Esophagus muscularis mucosa (tissue), 4 donors: ENCODE data around the gene SLC28A1. TPM values are rescaled to one million over a fixed set of nuclear protein-coding genes. Genes with fewer than 3 reads are reported as not detected.

Experiments used
- DNase-seq: peaks from one replicate; pipeline ENCODE4 v3.0.0-alpha.2; 2017; ENCODE audit errors: extremely low spot score
- H3K27ac ChIP-seq, 4 donors: fragments of 200-600 bp; sonication (generic); replicated peaks in 1 of 4; 1 replicate in 3 of 4; 2 replicates in 1 of 4; pipeline ENCODE4 v1.5.1; 2016 to 2019; ENCODE audit warnings: mild to moderate bottlenecking in 1 of 4
- H3K27me3 ChIP-seq, 4 donors: fragments of 200-600 bp; sonication (generic); one replicate each; pipeline versions ENCODE4 v1.5.1 to v1.6.0; 2016 to 2019
- H3K36me3 ChIP-seq, 4 donors: fragments of 200-600 bp; sonication (generic); one replicate each; pipeline ENCODE4 v1.5.1; 2016 to 2019
- H3K4me1 ChIP-seq, 4 donors: fragments of 200-600 bp; sonication (generic); one replicate each; pipeline ENCODE4 v1.5.1; 2016 to 2019
- H3K4me3 ChIP-seq, 4 donors: fragments of 200-600 bp; sonication (generic); 1 replicate in 2 of 4; 2 replicates in 2 of 4; pipeline ENCODE4 v1.5.1; 2016 to 2019; ENCODE audit warnings: mild to moderate bottlenecking in 4 of 4, moderate library complexity in 1 of 4
- H3K9me3 ChIP-seq, 4 donors: fragments of 200-600 bp; sonication (generic); 1 replicate in 3 of 4; 2 replicates in 1 of 4; pipeline ENCODE4 v1.5.1; 2016 to 2019
- EP300 ChIP-seq: sonication (generic); formaldehyde crosslinking; IDR thresholded peaks from one replicate; pipeline ENCODE4 v1.6.1; 2017; ENCODE audit warnings: antibody characterized with exemption
- POLR2A ChIP-seq: fragments of 450-650 bp; IDR thresholded peaks from one replicate; pipeline ENCODE4 v1.6.1; 2017; ENCODE audit warnings: antibody characterized with exemption, moderate library complexity, mild to moderate bottlenecking, low read depth
- POLR2AphosphoS5 ChIP-seq, 2 donors: sonication (generic); formaldehyde crosslinking; IDR thresholded peaks; one replicate each; pipeline ENCODE4 v1.6.1; 2017; ENCODE audit warnings: antibody characterized with exemption in 2 of 2
- WGBS: methylation state at CpG from one replicate; pipeline ENCODE4 v1.1.5; 2018; 5-methylcytosine and 5-hydroxymethylcytosine counted together
- intact Hi-C: fragments of 100-400 bp; cut with DNase I; formaldehyde crosslinking; loops from one replicate; pipeline ENCODE4 v1.15.1; 2023
- total RNA-seq, 4 donors: library from RNA; depleted of rRNA; stranded (reverse); fragments of >200 nt; gene quantifications; one replicate each; pipeline versions ENCODE4 v1.1.0 to v1.2.1, GENCODE V29; 2016
- TF ChIP-seq, protein P1 (sequence below), 3 experiments: fragments of 200-600 bp in 2 of 3; fragments of 450-650 bp in 1 of 3; sonication (generic) in 2 of 3; IDR thresholded peaks; one replicate each; pipeline ENCODE4 v1.5.1; 2017 to 2019; ENCODE audit warnings: antibody characterized with exemption in 3 of 3, mild to moderate bottlenecking in 2 of 3, moderate library complexity in 1 of 3

SLC28A1 gene
- total RNA-seq, 4 donors from 2014 or later: 0.23 TPM; not detected in 3

DNA sequence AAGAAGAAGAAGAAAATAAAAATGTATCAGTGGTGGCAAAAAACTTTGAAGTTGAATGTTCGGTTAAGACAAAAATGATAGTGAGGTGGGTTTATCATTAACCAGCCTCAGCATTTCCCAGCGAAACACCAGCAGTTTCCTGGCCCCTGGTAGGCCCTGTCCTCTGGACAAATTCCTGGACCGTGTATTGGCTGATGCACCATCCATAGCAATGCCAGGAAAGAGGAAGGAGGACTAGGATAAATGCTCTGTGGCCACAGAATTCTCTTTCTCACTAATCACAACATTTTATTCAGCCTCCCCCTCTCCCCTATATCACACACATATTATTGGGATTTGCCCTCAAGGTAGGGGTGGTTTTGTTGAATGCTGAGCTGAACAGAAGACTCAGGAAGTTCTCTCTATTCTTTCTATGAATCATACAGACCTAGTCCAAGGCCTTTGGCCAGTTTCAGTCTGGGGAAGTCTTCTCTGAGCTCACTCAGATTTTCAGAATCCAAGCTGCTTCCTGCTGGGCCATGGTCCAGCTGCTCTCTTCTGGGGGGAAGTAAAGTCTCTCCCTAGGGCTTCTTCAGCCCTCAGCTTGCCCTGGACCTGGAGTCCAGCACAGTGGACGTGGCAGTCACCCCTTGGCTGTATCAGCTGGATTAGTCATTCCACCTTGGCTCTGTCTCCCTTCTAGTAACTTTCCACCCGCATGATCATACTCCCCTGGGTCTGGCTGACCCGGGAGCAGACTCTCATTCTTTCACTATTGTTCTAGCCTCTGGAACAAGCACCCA is 27.6 kb downstream of the SLC28A1 start:
- peak overlapping the region; percentile 70 to 82 (median 78) for H3K27ac ChIP-seq
- WGBS: 30% methylated on average over 6 of the region's 6 CpGs
- H3K4me1 ChIP-seq: peaks cover 55 to 60% (median 55%) of the 10 kb centered on the region in 4 donors
- no peaks in the 10 kb centered on the region for H3K36me3 ChIP-seq
- no peak overlapping the region for H3K4me3 ChIP-seq
- no peak for TF ChIP-seq POLR2A
- peak; percentile 69 to 85 for TF ChIP-seq POLR2AphosphoS5 (IDR thresholded peaks at IDR 0.05)
- no peaks in the 10 kb centered on the region for H3K9me3 ChIP-seq
- intact Hi-C loops: no loop called here
- peak; percentile 95 for DNase-seq
- H3K27me3 ChIP-seq: no peaks in the 10 kb centered on the region

DNA sequence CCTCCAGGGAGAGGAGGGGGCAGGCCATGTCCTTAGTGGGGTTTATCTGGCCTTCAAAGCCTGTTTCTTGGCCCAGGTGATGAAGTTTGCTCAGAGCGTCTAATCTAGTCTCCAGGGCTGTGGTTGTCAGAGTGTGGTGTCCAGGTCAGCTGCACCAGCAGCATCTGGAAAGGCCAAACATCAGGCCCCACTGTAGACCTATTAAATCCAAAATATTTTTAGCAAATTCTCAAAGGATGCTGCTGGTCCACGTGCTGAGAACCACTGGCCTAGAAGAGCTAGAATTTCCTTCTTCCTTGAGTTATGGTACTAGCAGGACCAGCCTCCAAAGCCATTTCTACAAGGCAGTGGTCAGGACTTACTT is 28.9 kb downstream of the SLC28A1 start:
- H3K4me1 ChIP-seq: peaks cover 55 to 60% (median 55%) of the 10 kb centered on the region in 4 donors

DNA sequence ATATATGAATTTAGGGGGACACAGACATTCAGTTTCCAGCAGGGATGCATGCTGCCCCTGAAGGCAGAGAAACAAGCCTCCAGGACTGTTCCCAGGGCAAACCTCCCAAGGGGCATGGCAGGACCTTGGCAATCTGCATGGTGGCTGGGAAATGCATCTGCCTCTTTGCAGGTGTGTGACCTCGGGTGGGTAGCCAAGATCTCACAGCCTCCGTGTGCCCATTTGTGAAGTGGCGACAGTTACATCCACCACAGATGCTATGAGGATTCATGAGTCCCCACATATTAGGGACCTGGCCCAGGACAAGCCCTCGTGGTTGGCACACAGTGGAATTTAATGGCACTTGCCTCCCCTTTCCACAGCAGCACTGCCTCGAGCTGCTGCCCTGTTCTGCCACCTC is 29.9 kb downstream of the SLC28A1 start:
- intact Hi-C loops: no loop called here
- 73% methylated on average over 2 of the region's 5 CpGs for WGBS
- peaks cover 54 to 60% (median 55%) of the 10 kb centered on the region in 4 donors for H3K4me1 ChIP-seq

More for the DNA sequence above, 28.9 kb downstream of the SLC28A1 start:
- 83% methylated on average over 1 of the region's 2 CpGs for WGBS
- Histone ChIP-seq H3K27me3 (no peaks in the 10 kb centered on the region), H3K36me3 (no peaks in the 10 kb centered on the region), H3K4me3 (no peak overlapping the region), H3K27ac (peak overlapping the region; percentile 70 to 82 (median 78)), H3K9me3 (no peaks in the 10 kb centered on the region)
- DNase-seq: no peak
- intact Hi-C loops: no loop called here
- TF ChIP-seq POLR2A (no peak), POLR2AphosphoS5 (IDR thresholded peaks at IDR 0.05) (no peak)
- TF ChIP-seq, protein P1, sequence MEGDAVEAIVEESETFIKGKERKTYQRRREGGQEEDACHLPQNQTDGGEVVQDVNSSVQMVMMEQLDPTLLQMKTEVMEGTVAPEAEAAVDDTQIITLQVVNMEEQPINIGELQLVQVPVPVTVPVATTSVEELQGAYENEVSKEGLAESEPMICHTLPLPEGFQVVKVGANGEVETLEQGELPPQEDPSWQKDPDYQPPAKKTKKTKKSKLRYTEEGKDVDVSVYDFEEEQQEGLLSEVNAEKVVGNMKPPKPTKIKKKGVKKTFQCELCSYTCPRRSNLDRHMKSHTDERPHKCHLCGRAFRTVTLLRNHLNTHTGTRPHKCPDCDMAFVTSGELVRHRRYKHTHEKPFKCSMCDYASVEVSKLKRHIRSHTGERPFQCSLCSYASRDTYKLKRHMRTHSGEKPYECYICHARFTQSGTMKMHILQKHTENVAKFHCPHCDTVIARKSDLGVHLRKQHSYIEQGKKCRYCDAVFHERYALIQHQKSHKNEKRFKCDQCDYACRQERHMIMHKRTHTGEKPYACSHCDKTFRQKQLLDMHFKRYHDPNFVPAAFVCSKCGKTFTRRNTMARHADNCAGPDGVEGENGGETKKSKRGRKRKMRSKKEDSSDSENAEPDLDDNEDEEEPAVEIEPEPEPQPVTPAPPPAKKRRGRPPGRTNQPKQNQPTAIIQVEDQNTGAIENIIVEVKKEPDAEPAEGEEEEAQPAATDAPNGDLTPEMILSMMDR (IDR thresholded peaks at IDR 0.05): no peak

DNA sequence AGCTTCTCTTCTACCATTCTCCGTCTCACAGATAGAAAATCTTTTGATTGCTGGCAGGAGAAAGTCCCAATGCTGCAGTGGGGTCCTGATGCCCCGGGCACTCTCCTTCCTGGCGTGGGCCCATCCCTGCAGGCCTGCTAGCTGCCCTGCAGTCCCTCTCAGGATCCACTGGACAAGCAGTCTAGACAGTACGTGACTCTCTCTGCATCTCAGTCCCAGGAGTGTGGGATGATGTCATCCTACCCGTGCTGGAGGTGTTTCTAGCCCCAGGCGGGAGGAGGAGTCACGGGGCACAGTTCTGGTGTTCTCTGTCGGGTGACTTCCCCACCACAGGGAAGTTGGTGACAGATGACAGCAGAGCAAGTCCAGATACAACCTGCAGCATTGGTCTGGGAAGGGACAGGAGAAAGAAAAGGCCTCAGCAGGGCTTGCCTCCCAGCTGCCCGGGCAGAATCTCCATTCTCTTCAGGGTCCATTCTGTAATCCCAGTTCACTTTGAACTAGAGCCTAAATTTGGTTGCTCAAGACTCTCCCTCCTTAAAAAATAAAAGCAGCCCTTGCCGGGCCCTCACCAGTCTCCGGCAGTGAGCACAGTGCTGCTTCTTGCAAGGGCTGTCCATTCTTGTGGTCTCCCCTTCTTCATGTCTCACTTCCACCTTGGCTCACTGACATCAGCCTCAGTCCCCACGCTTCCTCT is 30.6 kb downstream of the SLC28A1 start:
- Histone ChIP-seq H3K27me3 (no peaks in the 10 kb centered on the region), H3K9me3 (no peaks in the 10 kb centered on the region), H3K4me3 (no peak overlapping the region), H3K4me1 (peaks cover 47 to 58% (median 53%) of the 10 kb centered on the region in 4 donors), H3K36me3 (no peaks in the 10 kb centered on the region), H3K27ac (peak overlapping the region; percentile 16 to 79 (median 55))
- no peak for DNase-seq
- 48% methylated on average over 12 of the region's 12 CpGs for WGBS
- TF ChIP-seq POLR2AphosphoS5 (IDR thresholded peaks at IDR 0.05) (peak; percentile 14 to 83), POLR2A (no peak)
- intact Hi-C loops: no loop called here

More for the DNA sequence above, 29.9 kb downstream of the SLC28A1 start:
- H3K9me3 ChIP-seq: no peaks in the 10 kb centered on the region
- H3K4me3 ChIP-seq: no peak overlapping the region
- no peak for TF ChIP-seq EP300
- no peak for TF ChIP-seq POLR2A
- TF ChIP-seq, protein P1 (IDR thresholded peaks at IDR 0.05): no peak
- TF ChIP-seq POLR2AphosphoS5 (IDR thresholded peaks at IDR 0.05): no peak
- no peaks in the 10 kb centered on the region for H3K36me3 ChIP-seq
- H3K27me3 ChIP-seq: no peaks in the 10 kb centered on the region
- peak overlapping the region in 3 of 4 donors; percentile 15 to 79 (median 51) for H3K27ac ChIP-seq
- DNase-seq: no peak

DNA sequence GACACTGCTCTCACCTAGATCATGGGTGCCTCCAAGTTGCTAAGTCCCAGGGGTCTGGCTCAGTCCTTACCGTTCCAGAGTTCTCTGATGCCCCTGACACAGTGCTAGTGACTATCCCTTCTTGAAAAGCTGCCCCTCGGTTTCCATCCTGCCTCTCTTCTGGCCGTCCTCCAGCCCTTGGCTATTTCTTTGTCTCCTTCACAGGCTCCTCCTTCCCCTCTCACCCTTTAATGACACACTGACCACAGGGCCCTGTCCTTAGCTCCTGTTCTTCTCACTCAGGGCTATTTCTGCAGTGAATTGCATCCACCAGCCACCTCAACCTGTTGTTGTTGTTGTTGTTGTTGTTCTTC is 31.1 kb downstream of the SLC28A1 start:
- Histone ChIP-seq H3K4me3 (no peak overlapping the region), H3K27me3 (no peaks in the 10 kb centered on the region), H3K36me3 (no peaks in the 10 kb centered on the region), H3K27ac (peak overlapping the region; percentile 16 to 79 (median 55)), H3K4me1 (peaks cover 42 to 53% (median 49%) of the 10 kb centered on the region in 4 donors), H3K9me3 (no peaks in the 10 kb centered on the region)
- intact Hi-C loops: no loop called here
- WGBS: 64% methylated on average over 3 of the region's 3 CpGs
- TF ChIP-seq EP300 (no peak), POLR2AphosphoS5 (IDR thresholded peaks at IDR 0.05) (no peak), POLR2A (no peak)
- TF ChIP-seq, protein P1 (IDR thresholded peaks at IDR 0.05): no peak
- no peak for DNase-seq
